IMR-90 (cell line): Measurements from ENCODE around the gene MPP1.

Experiments used
- CTCF ChIP-seq: conservative IDR thresholded peaks from 2 replicates; pipeline ENCODE4 v1.5.1; 2012; ENCODE audit warnings: mild to moderate bottlenecking, low read depth, low read length, improper control_type of control experiment
- MXI1 ChIP-seq: IDR thresholded peaks from 2 replicates; pipeline ENCODE4 v1.6.1; 2012; ENCODE audit warnings: low read depth, mild to moderate bottlenecking, low read length, moderate library complexity, borderline replicate concordance
- POLR2A ChIP-seq: IDR thresholded peaks from 2 replicates; pipeline ENCODE4 v1.6.1; 2012; ENCODE audit warnings: mild to moderate bottlenecking, low read depth, low read length
- RAD21 ChIP-seq: IDR thresholded peaks from 2 replicates; pipeline ENCODE4 v1.6.1; 2012; ENCODE audit warnings: low read length, improper control_type of control experiment
- RFX5 ChIP-seq: IDR thresholded peaks from 2 replicates; pipeline ENCODE4 v1.8.0; 2012; ENCODE audit warnings: low read depth, mild to moderate bottlenecking, low read length, moderate library complexity

GRCh38 chrX:154828016-154828408, 22.7 kb upstream of the MPP1 start:
- TF ChIP-seq CTCF (no peak), RFX5 (no peak), RAD21 (no peak), MXI1 (no peak), POLR2A (no peak)
